ENCODE measurements around the gene RNF144B.

RNF144B gene

DNA sequence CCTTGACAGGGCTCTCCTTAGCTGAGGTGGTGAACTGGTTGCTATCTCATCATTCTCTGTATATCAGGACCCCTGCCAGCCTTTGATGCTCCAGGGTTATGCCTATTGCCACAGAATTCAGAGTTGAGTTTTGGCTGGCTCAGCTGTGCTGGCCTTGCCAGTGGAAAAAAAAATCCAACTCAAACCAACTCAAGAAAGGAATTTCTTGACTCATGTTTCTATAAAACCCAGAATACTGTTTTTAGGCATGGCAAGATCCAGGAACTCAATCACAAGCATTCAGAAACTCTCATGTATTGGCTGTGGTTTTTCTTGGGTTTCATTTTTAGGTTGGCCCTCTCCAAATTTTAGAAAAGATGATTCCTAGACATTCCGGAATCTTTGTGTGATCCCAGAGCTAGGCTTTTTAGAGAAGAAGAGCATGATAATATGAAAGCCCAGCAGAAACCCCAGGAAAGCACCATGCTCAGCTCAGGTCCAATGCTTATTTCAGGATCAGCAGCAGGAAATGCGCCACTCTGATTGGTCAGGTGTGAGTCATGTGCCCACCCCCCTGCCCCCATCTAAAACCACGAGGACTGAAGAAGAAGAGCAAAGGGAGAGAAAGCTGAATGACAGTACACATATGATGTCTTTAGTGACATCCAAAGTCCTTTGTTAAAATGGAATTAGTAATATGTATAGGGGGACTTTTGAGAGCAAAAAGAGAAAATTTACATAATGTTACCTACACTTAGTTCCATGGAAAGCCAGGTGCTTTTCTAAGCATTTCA lies 122.9 kb downstream of the RNF144B start:
- DNase-seq (ENCODE audit: insufficient read length, low spot score) (no peak), FAIRE-seq (no peak)
- TF ChIP-seq POLR2A (IDR thresholded peaks at IDR 0.05; ENCODE audit: low read depth, low read length) (no peak), POLR2AphosphoS5 (IDR thresholded peaks at IDR 0.05; ENCODE audit: low read depth, low read length) (no peak), TAF1 (IDR thresholded peaks at IDR 0.05; ENCODE audit: low read depth, low read length) (no peak), SPI1 (IDR thresholded peaks at IDR 0.05; ENCODE audit: low read depth, low read length) (no peak), POU2F2 (IDR thresholded peaks at IDR 0.05; ENCODE audit: low read depth, low read length) (no peak), PAX5 (IDR thresholded peaks at IDR 0.05; ENCODE audit: insufficient read depth, low read length, severe bottlenecking) (no peak)

DNA sequence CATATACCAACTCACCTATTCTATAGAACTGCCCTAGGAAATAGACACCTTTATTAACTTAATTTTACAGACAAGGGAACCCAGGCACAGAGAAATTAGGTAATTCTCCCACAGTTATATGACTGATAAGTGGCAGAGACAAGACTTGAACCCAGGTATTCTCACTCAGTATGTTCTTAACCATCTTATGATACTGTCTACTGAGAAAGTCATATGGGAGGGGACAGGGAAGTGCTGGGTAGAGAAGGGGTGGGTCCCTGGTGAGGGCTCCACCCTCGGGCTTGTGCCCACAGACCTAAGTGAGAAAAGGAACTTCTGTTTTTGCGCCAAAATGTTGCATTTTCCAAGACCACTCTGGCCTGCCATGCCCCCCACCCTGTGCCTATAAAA lies 123.5 kb downstream of the RNF144B start:
- DNase-seq (ENCODE audit: insufficient read length, low spot score) = no peak
- FAIRE-seq = no peak
- TF ChIP-seq SPI1 (IDR thresholded peaks at IDR 0.05; ENCODE audit: low read depth, low read length) (no peak), POLR2AphosphoS5 (IDR thresholded peaks at IDR 0.05; ENCODE audit: low read depth, low read length) (no peak), PAX5 (IDR thresholded peaks at IDR 0.05; ENCODE audit: insufficient read depth, low read length, severe bottlenecking) (no peak), TAF1 (IDR thresholded peaks at IDR 0.05; ENCODE audit: low read depth, low read length) (no peak), POU2F2 (IDR thresholded peaks at IDR 0.05; ENCODE audit: low read depth, low read length) (no peak), POLR2A (IDR thresholded peaks at IDR 0.05; ENCODE audit: low read depth, low read length) (no peak)

DNA sequence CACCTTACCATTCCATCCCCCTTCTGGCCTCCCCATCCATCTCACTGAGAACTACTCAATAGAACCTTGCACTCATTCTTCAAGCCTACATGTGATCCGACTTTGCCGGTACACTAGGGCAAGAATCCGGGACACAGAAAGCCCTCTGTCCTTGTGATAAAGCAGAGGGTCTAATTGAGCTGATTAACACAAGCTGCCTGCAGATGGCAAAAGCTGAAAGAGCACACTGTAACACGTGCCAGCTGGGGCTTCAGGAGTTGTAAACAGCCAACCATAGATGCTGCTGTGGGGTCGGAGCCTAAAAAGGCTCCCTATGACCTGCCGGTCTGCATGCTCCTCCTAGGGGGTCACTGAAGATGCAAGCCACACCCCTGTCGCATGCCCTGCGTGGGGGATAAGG lies 124.1 kb downstream of the RNF144B start:
- DNase-seq (ENCODE audit: insufficient read length, low spot score) = no peak
- no peak for TF ChIP-seq PAX5 (IDR thresholded peaks at IDR 0.05; ENCODE audit: insufficient read depth, low read length, severe bottlenecking)
- no peak for FAIRE-seq

DNA sequence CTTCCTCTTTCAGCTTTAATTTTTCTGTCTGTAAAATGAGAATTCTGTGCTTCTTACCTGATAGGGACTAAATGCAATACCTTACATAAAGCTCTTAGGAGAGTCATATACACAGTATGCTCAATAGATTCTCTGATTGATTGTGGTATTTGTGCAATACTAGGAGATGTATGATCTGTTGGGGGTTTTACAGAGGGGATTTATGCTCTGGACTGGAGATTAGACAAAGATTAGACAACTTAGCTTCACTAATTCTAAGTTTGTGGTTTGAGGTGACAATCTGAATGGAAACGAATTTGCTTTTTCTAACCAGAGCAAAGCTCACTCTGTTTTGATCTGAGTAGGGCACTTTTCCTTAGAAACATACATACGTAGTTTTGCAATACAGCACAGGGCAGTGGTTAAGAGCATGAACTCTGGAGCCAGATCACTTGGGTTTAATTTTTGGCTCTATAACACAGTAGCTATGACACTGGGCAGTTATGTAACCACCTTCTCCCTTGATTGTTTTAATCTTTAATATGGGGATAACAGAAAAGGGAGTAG lies 126.2 kb downstream of the RNF144B start:
- FAIRE-seq (no peak), DNase-seq (ENCODE audit: insufficient read length, low spot score) (no peak)
- TF ChIP-seq PAX5 (IDR thresholded peaks at IDR 0.05; ENCODE audit: insufficient read depth, low read length, severe bottlenecking) (no peak), SPI1 (IDR thresholded peaks at IDR 0.05; ENCODE audit: low read depth, low read length) (no peak), POLR2A (IDR thresholded peaks at IDR 0.05; ENCODE audit: low read depth, low read length) (no peak), POU2F2 (IDR thresholded peaks at IDR 0.05; ENCODE audit: low read depth, low read length) (no peak), TAF1 (IDR thresholded peaks at IDR 0.05; ENCODE audit: low read depth, low read length) (no peak), POLR2AphosphoS5 (IDR thresholded peaks at IDR 0.05; ENCODE audit: low read depth, low read length) (no peak)

DNA sequence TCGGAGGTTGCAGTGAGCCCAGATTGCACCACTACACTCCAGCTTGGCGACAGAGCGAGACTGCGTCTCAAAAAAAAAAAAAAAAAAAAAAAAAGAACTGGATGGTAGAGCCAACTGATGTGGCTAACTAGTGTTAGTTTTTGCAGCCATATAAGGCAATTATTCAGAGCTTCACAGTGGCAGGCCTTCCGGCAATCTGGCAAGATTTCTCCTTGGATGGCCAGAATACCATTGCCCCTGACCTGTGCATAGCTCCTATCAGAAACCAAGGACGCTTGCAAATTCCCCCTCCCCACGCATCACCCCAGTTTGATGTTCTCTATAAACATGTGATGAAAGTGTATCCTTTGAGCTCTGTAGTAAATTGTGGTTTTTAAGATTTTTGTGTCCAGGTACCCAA lies 127.0 kb downstream of the RNF144B start:
- DNase-seq (ENCODE audit: insufficient read length, low spot score) (no peak), FAIRE-seq (no peak)
- TF ChIP-seq PAX5 (IDR thresholded peaks at IDR 0.05; ENCODE audit: insufficient read depth, low read length, severe bottlenecking) = no peak
- TF ChIP-seq POLR2A (IDR thresholded peaks at IDR 0.05; ENCODE audit: low read depth, low read length) = no peak

DNA sequence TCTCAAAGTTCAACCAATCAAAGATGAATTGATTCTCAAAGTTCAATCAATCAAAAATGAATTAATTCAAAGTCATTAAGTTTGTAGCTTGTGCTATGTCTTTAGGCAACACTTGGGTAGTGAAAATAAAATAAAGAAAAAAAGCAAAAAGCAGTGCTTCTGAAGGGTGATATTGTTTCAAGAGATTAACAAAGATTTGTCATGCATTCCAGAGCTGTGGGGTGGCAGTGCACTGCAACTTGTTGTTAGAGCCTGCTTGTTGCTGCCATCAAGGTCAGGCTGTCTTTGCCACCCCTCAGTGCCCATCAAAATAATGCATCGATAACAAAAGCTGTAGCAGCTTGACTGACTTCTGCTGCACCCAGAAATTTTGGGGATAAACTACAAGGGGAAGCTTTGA lies 128.6 kb downstream of the RNF144B start:
- no peak for FAIRE-seq
- no peak for TF ChIP-seq SPI1 (IDR thresholded peaks at IDR 0.05; ENCODE audit: low read depth, low read length)
- TF ChIP-seq POLR2AphosphoS5 (IDR thresholded peaks at IDR 0.05; ENCODE audit: low read depth, low read length) = no peak
- TF ChIP-seq TAF1 (IDR thresholded peaks at IDR 0.05; ENCODE audit: low read depth, low read length) = no peak
- TF ChIP-seq PAX5 (IDR thresholded peaks at IDR 0.05; ENCODE audit: insufficient read depth, low read length, severe bottlenecking) = no peak
- no peak for TF ChIP-seq POLR2A (IDR thresholded peaks at IDR 0.05; ENCODE audit: low read depth, low read length)
- no peak for TF ChIP-seq POU2F2 (IDR thresholded peaks at IDR 0.05; ENCODE audit: low read depth, low read length)
- no peak for DNase-seq (ENCODE audit: insufficient read length, low spot score)

Data from GM12891 (cell line).